NCI-H128 (cell line): ENCODE data around the gene PBRM1.

ENCODE experiments used
- DNase-seq: peaks from one replicate; lab custom pipeline; 2025; ENCODE audit not compliant: unreplicated experiment; lab: John Stamatoyannopoulos, UW

PBRM1 gene

GRCh38 chr3:52525680-52526561 is 159.8 kb downstream of the PBRM1 start:
- no peak for DNase-seq

DNA sequence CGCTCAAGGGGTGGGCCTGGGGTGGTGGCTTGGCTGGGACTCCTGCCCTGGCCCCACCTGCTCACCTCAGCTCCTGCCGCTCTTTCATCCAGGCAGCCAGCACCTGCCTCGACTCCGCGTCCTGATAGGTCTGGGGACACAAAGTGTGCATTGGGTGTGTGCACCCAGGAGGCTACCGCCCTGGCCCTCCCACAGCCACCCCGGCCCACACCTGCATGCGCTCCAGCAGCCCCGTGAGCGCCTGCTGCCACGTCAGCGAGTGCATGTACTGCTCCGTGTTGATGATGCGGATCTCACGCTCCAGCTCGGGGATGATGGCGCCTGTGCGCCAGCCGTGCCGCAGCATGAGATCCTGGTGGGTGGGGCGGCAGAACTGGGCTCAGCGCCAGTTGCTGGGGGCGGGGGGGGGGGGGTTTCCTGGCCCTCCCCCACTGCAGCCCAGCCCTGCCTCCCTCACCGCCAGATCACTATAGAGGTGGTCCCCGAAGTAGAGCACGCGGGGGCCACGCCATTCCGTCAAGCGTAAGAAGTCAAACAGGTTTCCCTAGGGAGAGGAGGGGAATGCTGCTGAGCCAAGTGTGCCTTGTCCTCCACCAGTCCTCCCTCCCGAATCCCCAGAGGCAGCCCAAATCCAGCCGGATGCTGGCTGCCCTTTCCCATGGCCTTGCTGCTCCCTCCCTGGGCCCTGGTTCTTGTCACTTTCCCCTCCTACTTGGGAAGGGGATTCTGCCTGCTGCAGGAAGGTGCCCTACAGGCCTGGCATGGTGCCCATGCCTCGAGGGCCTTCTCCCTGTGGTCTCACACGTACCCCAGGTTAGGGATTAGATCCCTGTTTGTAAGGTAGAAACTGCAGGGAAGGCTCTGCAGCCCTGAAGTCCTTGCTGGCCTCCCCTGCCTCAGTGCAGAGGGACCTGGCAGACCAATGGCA is 160.7 kb downstream of the PBRM1 start:
- DNase-seq, result no peak

DNA sequence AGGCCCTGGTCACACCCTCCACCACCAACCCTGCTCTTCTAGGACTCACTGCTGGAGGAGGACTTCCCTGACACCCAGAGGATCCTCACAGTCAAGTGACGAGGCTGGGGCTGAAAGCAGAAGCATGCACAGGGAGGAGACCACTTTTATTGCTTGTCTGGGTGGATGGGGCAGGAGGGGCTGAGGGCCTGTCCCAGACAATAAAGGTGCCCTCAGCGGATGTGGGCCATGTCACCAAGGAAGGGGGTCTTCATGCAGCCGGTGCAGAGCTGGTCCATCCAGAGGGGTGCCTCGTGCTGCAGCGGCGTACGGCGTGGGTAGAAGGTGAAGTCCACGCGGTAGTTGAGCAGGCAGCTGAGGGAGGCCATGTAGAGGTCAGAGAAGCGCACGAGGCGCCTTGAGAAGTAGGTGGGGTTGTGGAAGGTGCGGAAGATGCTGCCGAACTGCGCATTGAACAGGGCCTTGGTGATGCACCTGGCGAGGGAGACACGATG is 161.4 kb downstream of the PBRM1 start:
- no peak for DNase-seq

DNA sequence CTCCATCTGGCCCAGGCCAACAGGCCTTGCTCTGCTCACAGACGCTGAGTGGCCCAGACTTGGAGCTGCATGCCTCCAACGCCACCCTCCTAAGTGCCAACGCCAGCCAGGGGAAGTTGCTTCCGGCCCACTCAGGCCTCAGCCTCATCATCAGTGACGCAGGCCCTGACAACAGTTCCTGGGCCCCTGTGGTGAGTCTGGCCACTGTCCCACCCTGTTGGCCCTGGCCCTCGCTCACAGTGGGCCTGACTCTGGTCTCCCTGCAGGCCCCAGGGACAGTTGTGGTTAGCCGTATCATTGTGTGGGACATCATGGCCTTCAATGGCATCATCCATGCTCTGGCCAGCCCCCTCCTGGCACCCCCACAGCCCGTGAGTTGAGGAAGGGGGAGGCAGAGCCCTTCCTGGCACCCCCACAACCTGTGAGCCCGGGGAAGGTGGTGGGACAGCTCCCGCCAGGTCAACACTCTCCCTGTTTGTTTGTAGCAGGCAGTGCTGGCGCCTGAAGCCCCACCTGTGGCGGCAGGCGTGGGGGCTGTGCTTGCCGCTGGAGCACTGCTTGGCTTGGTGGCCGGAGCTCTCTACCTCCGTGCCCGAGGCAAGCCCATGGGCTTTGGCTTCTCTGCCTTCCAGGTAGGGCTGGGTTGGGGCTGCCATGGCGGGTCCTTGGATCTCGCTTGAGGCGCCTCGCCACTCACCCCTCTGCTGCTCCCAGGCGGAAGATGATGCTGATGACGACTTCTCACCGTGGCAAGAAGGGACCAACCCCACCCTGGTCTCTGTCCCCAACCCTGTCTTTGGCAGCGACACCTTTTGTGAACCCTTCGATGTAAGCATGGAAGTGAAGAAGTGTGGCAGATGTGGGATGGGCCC is 162.1 kb downstream of the PBRM1 start:
- no peak for DNase-seq

- no peak for DNase-seq
Observed at GRCh38 chr3:52522651-52523251, 163.0 kb downstream of the PBRM1 start.

DNA sequence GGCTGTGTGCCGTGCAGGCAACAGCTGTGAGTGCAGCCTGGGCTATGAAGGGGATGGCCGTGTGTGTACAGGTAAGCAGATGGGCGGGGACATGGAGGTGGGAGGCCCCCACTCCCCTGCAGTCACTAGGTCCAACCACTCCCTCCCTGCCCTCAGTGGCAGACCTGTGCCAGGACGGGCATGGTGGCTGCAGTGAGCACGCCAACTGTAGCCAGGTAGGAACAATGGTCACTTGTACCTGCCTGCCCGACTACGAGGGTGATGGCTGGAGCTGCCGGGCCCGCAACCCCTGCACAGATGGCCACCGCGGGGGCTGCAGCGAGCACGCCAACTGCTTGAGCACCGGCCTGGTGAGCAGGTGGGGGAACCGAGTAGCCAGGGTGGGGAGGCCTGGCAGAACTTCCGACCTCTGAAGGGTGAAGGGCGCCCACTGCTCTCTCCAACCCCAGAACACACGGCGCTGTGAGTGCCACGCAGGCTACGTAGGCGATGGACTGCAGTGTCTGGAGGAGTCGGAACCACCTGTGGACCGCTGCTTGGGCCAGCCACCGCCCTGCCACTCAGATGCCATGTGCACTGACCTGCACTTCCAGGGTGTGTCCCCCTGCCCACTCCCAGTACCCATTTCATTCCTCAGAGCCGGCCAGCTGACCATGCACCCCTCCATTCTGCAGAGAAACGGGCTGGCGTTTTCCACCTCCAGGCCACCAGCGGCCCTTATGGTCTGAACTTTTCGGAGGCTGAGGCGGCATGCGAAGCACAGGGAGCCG is 163.6 kb downstream of the PBRM1 start:
- DNase-seq, result no peak

DNA sequence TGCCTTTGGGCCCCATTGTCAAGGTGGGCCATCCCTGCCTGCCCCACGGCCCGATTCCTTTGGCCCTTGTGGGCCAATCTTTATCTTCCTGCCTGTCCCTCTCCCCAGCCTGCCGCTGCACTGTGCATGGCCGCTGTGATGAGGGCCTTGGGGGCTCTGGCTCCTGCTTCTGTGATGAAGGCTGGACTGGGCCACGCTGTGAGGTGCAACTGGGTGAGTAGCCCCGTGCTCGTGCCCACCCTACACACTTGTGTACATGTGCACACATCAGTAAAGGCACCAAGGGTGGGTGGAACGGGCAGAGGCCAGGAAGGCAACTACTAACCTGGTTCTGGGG is 164.3 kb downstream of the PBRM1 start:
- no peak for DNase-seq

DNA sequence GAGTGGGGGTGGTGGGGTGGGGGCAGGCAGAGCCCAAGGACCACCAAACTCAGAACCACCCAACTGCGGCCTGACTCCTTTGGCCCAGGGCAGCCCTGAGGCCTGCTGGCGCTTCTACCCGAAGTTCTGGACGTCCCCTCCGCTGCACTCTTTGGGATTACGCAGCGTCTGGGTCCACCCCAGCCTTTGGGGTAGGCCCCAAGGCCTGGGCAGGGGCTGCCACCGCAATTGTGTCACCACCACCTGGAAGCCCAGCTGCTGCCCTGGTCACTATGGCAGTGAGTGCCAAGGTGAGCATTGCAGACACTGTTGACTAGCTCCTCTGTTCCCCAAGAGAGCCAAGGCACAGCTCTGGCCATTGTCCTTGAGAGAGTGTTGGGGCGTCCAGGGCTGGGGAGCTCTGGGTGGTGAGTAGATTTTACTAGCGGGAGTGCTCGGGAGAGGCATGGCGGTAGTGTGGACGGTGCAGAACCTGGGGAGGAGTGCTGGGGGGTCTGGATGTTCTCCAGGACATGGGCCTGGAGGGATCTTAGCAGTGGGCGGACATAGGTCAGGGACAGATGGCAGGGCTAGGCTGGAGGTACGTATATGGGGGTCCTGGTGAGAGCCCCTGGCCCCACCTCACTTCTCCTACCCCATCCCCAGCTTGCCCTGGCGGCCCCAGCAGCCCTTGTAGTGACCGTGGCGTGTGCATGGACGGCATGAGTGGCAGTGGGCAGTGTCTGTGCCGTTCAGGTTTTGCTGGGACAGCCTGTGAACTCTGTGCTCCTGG is 164.8 kb downstream of the PBRM1 start:
- no peak for DNase-seq

- no peak for DNase-seq
Observed at GRCh38 chr3:52520141-52520667, 165.5 kb downstream of the PBRM1 start.

DNA sequence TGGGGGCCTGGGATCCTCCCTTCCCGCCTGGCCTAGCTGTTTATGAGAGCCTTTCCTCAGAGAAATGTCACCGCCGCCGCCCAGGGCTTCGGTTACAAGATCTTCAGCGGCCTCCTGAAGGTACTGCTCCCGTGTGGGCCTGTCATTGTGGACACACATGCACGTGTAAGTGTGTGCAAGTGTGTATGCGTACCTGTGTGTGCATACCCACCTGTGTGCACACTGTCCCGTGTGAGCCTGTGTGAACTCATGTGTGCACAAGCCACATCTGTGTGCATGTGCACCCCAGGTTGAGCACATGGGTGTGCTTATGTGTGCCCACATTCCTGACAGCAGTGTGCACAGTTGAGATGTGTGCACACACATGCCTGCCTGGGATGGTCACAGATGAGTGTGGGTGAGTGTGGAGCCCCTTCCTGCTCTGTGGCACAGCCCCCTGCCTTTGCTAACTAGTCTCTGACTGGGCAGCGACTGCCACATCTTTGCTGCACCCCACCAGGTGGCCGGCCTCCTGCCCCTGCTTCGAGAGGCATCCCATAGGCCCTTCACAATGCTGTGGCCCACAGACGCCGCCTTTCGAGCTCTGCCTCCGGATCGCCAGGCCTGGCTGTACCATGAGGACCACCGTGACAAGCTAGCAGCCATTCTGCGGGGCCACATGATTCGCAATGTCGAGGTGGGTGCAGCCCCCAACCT is 166.1 kb downstream of the PBRM1 start:
- no peak for DNase-seq

DNA sequence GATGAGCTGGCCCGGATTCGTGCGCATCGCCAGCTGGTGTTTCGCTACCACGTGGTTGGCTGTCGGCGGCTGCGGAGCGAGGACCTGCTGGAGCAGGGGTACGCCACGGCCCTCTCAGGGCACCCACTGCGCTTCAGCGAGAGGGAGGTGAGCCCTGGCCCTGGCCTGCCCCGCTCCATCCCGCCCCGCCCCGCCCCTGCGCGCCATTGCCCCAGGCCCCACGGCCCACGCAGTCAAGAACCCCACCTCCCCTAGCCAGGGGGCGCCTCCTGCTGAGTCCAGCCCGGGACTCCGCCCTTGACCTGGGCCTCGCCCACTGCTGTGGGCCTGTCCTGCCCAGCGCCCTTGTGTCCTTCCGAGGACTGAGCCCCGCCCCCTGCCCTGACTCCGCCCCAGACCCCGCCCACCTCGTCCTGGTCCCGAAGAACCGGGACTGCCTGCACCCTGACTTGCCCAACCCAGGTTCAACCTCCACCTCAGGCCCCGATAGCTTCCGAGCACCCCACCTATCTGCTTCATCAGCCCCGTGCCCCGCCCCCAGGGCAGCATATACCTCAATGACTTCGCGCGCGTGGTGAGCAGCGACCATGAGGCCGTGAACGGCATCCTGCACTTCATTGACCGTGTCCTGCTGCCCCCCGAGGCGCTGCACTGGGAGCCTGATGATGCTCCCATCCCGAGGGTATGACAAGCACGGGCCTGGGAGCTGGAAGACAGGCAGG is 166.8 kb downstream of the PBRM1 start:
- no peak for DNase-seq

- no peak for DNase-seq
Observed at GRCh38 chr3:52517796-52518722, 167.7 kb downstream of the PBRM1 start.

GRCh38 chr3:52516509-52517195 is 169.1 kb downstream of the PBRM1 start:
- no peak for DNase-seq

DNA sequence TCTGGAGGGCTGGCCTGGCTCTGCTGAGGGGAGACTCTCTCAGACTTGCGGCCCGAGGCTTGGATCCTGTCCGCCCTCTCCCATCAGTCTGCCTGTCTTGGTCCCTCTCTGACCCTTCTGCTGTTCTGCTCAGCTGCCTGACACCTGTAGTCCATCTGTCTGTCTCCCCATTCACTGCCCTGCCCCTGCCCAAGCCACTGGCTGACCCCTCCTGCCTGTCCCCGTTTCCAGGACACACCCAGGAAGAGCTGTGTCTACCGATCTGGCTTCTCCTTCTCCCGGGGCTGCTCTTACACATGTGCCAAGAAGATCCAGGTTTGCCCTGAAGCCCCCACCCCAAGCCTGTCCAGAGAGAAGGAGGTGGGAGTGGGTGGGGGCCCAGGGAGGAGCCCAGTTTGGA is 170.5 kb downstream of the PBRM1 start:
- DNase-seq, result no peak

DNA sequence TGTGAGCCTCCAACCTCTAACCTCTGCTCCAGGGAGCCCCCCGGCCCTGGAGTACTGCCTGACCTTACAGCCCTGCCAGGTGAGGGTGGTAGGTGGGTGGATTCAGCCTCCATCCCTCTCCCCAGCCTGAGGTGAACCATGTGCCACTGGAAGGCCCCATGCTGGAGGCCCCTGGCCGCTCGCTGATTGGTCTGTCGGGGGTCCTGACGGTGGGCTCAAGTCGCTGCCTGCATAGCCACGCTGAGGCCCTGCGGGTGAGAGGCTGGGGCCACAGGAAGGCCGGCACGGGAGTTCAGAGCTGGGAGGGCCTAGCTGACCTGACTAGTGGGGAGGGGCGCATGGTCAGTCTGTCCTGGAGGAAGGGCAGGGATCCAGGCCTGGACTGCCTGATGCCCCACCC is 171.1 kb downstream of the PBRM1 start:
- DNase-seq, result no peak

GRCh38 chr3:52513281-52513680 is 172.4 kb downstream of the PBRM1 start:
- no peak for DNase-seq
